ENCODE data around the gene CHST7. TPM values are rescaled to one million over a fixed set of nuclear protein-coding genes. Genes with fewer than 3 reads are reported as not detected.

Gene CHST7
- total and polyA plus RNA-seq, 2 experiments from 2014 or later: 5.6 to 7.8 TPM

- no peak overlapping the region for H3K27ac ChIP-seq
- no peaks in the 10 kb centered on the region for H3K36me3 ChIP-seq (replicated peaks; ENCODE audit: insufficient read depth, low read depth)
- H3K79me2 ChIP-seq: no peaks in the 10 kb centered on the region
- H3K4me2 ChIP-seq: no peak overlapping the region
- no peak overlapping the region for H2AFZ ChIP-seq
- no peak for TF ChIP-seq EZH2phosphoT487 (IDR thresholded peaks at IDR 0.05; ENCODE audit: low read depth, severe bottlenecking, unreplicated experiment)
- TF ChIP-seq EZH2 (IDR thresholded peaks at IDR 0.05; ENCODE audit: borderline replicate concordance): no peak
- no peak for TF ChIP-seq CTCF (IDR thresholded peaks at IDR 0.05; ENCODE audit: poor library complexity)
- no peaks in the 10 kb centered on the region for H3K9me3 ChIP-seq (ENCODE audit: low read depth)
- 85% methylated on average over 6 of the region's 6 CpGs for WGBS (ENCODE audit: low lambda C conversion rate, missing lambda C conversion rate)
- H4K20me1 ChIP-seq (ENCODE audit: insufficient read depth, poor library complexity, severe bottlenecking): no peaks in the 10 kb centered on the region
- H3K27me3 ChIP-seq: no peaks in the 10 kb centered on the region
- no peak for DNase-seq (ENCODE audit: low spot score)
- no peak overlapping the region for H3K4me3 ChIP-seq
- no peaks in the 10 kb centered on the region for H3K9me2 ChIP-seq (replicated peaks; ENCODE audit: insufficient read depth)
- no peaks in the 10 kb centered on the region for H3K4me1 ChIP-seq (ENCODE audit: insufficient read depth)
Measured at GRCh38 chrX:46602468-46603102, 29.0 kb downstream of the CHST7 start.

GRCh38 chrX:46607916-46608315 lies 34.4 kb downstream of the CHST7 start:
- Histone ChIP-seq H3K9me2 (replicated peaks; ENCODE audit: insufficient read depth) (no peaks in the 10 kb centered on the region), H2AFZ (no peak overlapping the region), H4K20me1 (ENCODE audit: insufficient read depth, poor library complexity, severe bottlenecking) (no peaks in the 10 kb centered on the region), H3K4me3 (no peak overlapping the region), H3K9me3 (ENCODE audit: low read depth) (no peaks in the 10 kb centered on the region), H3K36me3 (replicated peaks; ENCODE audit: insufficient read depth, low read depth) (no peaks in the 10 kb centered on the region), H3K4me1 (ENCODE audit: insufficient read depth) (no peaks in the 10 kb centered on the region), H3K27ac (no peak overlapping the region), H3K4me2 (no peak overlapping the region), H3K27me3 (no peaks in the 10 kb centered on the region), H3K79me2 (no peaks in the 10 kb centered on the region)
- TF ChIP-seq EZH2 (IDR thresholded peaks at IDR 0.05; ENCODE audit: borderline replicate concordance): no peak
- no peak for TF ChIP-seq EZH2phosphoT487 (IDR thresholded peaks at IDR 0.05; ENCODE audit: low read depth, severe bottlenecking, unreplicated experiment)
- no peak for TF ChIP-seq CTCF (IDR thresholded peaks at IDR 0.05; ENCODE audit: poor library complexity)
- 88% methylated on average over 11 of the region's 11 CpGs for WGBS (ENCODE audit: low lambda C conversion rate, missing lambda C conversion rate)
- no peak for DNase-seq (ENCODE audit: low spot score)

- no peak for DNase-seq (ENCODE audit: low spot score)
- Histone ChIP-seq H3K9me2 (replicated peaks; ENCODE audit: insufficient read depth) (no peaks in the 10 kb centered on the region), H3K27ac (no peak overlapping the region), H3K79me2 (no peaks in the 10 kb centered on the region), H3K9me3 (ENCODE audit: low read depth) (no peaks in the 10 kb centered on the region), H3K4me3 (no peak overlapping the region), H3K4me2 (no peak overlapping the region), H3K4me1 (ENCODE audit: insufficient read depth) (no peaks in the 10 kb centered on the region), H3K27me3 (no peaks in the 10 kb centered on the region), H4K20me1 (ENCODE audit: insufficient read depth, poor library complexity, severe bottlenecking) (no peaks in the 10 kb centered on the region), H2AFZ (no peak overlapping the region), H3K36me3 (replicated peaks; ENCODE audit: insufficient read depth, low read depth) (no peaks in the 10 kb centered on the region)
- TF ChIP-seq EZH2 (IDR thresholded peaks at IDR 0.05; ENCODE audit: borderline replicate concordance): no peak
- TF ChIP-seq EZH2phosphoT487 (IDR thresholded peaks at IDR 0.05; ENCODE audit: low read depth, severe bottlenecking, unreplicated experiment): no peak
- TF ChIP-seq CTCF (IDR thresholded peaks at IDR 0.05; ENCODE audit: poor library complexity): no peak
- 77% methylated on average over 5 of the region's 5 CpGs for WGBS (ENCODE audit: low lambda C conversion rate, missing lambda C conversion rate)
Measured at GRCh38 chrX:46610070-46610658, 36.6 kb downstream of the CHST7 start.

All from hepatocyte (in vitro differentiated cells).